AG08396 (cell line): Measurements from ENCODE around the gene STOML1.
A peak's percentile ranks its signal among the peaks of the same experiment; 100 is the strongest.

Experiments
- DNase-seq: peaks from one replicate; pipeline ENCODE4 v3.0.0; 2012; ENCODE audit warnings: low spot score, mixed read lengths

Gene STOML1

DNA sequence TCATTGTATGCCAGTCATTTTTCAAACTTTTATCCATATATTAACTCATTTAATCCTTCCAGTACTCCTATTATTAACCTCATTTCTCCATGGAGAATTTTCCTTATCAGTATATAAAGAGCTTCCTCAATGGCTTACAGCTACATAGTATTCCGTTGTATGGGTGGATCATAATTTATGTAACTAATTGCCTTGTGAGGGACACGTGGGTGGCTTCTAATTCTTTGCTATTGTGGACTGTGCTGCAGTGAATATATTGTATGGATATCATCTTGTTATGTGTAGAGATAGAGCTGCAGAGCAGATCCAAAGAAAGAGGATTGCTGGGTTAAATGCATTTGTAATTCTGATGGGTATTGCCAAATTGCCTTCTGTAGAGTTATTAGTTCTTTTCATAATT, 27.6 kb upstream of the STOML1 start:
- DNase-seq = no peak

DNA sequence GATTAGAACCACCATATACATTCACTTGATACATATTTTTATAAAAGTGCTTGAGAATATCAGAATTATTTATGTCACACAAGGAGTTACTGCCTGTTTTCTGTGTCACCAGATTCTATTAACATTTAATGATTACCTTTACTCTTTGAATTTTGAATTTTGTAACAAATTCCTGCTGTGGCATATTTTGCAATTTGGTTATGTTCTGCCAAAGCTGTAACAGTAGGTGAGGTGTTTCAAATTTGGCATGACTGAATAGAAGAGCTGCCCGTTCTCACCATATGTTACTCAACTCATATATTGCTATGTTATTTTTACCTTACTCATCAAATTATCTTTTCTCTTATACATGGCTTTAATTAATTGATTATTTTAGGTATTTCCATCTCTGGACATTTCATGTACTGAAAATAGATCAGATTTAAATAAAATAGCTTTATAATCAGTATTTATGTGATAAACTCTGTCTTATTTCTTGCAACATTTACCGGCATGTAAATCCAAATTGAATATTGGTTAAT, 21.3 kb upstream of the STOML1 start:
- DNase-seq = no peak

- DNase-seq = no peak
Observed at GRCh38 chr15:74011610-74012009, 19.5 kb upstream of the STOML1 start.

DNA sequence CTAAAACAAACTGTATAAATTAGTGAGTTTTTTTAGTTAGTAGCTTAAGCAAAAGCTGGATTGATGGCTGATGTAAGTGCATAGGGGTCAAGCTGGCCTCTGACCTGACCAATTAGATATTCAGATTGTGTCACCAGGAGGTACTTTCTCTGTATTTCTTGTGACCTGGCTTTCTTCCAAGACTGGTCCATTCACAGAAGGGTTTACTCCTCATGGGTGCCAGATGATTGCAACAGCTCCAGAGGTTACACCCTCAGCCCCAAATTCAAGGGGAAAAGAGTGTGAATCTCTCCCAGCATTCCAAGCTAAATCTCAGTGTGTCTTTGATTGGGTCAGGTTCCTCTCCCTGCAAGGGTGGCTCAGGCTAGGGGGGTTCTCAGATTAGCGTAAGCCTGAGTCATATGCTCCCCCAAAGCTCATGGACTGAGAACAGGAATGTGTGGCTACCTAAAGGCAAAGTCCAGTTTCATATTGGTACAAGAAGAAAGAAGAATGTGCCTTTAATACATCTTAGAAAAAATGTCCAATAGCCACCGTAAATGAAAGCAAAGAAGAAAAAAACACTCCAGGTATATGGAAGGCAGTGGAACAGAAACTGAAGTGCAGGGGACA, 18.9 kb upstream of the STOML1 start:
- peak; percentile 42 for DNase-seq

- DNase-seq = no peak
Observed at GRCh38 chr15:74008901-74009300, 16.8 kb upstream of the STOML1 start.

DNA sequence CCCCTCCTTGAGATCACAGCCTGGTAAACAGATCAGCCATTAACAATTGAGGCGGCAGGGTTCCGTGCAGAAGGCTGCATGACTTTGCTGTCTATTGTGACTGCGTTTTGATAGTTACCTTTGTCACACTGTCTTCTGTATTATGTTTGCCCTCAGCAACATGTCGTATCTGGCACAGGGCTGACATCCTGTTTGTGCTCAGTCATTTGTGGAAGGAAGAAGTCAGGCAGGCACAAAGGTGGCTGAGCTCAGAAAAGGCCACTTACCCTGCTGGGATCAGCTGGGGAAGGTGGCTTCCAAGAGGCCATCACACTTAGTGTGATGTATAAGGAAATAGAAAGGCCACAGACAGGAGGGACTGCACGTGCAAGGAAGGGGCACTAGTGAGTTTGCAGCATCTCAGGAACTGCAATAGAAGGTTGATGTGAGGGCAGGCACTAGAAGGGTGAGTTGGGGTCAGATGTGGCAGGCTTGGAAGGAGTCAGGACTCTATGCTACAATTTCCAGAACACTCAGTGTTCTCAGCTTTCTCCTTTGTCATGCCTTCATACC, 15.8 kb upstream of the STOML1 start:
- no peak for DNase-seq

GRCh38 chr15:74006774-74007639, 14.9 kb upstream of the STOML1 start:
- DNase-seq = no peak

GRCh38 chr15:73997986-73998385, 5.9 kb upstream of the STOML1 start:
- DNase-seq = no peak

- DNase-seq = peak; percentile 69
Observed at GRCh38 chr15:73996939-73997338, 4.8 kb upstream of the STOML1 start.

DNA sequence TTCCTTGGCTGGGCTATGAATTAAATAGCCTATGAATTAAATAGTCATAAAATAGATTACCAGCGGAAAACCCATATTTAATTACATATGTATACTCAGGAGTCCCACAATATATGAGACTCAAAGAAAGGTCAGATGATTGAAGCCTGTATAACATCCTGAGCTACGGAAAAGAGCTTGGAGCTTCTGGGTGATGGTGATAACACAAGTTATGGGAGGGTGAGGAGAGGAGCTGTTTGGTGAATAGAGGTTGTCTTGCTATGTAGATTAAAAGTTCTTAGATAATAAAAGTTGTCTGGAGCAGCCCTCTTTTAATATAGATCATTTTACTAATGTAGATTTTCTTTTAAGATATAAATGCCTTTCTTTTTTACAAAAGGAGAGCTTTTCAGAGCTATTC, 4.2 kb upstream of the STOML1 start:
- DNase-seq = no peak

GRCh38 chr15:73994912-73995622, 3.0 kb upstream of the STOML1 start:
- peak; percentile 36 for DNase-seq

DNA sequence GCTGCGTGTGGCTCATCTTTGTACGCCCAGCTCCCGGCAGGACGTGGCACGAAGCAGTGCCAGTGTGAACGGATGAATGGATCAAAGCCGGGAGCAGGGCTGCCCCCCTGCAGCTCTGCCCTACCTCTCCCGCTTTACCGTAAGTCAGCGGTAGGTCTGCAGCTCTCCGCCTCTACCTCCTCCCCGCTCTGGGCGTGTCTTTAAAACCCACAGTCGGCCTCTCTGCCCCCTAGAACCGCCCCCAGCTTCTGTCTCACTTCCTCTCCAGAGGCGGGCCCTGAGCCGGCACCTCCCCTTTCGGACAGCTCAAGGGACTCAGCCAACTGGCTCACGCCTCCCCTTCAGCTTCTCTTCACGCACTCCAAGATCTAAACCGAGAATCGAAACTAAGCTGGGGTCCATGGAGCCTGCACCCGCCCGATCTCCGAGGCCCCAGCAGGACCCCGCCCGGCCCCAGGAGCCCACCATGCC, 2.4 kb upstream of the STOML1 start, which contains the start of gene PML:
PML (plus strand) TSS at position 304 of the 471 bp plus-strand sequence; CDS start at position 401, 97 bp downstream.
- DNase-seq = peak; percentile 96

DNA sequence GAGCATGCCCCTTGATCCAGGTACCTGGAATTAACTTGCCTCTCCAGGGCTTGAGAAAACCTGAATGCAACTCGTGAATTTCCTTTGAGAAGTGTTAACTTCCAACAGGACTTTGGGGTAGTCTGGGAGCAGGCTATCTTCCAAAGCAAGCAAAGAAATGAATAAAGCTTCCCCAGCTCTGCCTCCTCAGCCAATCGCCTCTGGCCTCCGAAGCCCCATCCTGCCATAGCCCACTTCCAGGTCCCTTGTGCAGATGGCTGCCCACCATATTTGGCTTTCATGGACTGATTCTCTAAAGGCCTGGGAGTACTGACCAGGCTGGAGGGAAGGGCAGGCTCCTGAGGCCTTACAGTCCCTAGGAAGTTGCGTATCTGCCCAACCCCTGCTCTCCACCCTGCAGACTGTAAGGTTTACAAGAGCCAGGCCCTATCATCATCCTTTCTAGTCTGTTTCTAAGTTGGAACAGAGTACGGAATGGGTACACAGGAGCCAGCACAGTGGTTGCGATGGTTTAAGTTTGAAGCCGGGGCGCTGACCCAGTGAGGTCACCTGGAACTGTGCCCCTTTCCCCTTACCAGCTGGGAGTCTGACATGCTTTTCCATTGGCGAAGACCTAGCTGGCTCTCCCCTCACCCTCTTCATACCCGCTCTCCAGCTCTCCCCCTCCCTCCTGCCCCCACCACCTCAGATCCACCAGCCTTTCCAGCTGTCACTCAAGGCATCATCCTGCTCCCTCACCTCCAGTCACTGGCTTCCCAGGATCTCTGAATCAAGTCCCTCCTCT, 1.3 kb upstream of the STOML1 start:
- no peak for DNase-seq

DNA sequence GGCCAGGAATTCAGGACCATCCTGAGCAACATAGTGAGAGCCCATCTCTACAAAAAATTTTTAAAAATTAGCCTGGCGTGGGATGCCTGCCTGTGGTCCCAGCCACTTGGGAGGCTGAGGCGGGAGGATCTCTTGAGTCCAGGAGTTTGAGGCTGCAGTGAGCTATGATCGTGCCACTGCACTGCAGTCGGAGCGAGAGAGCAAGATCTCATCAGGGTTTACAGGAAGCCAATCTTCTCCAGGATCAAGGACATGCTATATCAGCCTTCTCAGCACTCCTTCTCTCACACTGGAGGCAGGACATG, 451 bp upstream of the STOML1 start:
- DNase-seq = no peak

DNA sequence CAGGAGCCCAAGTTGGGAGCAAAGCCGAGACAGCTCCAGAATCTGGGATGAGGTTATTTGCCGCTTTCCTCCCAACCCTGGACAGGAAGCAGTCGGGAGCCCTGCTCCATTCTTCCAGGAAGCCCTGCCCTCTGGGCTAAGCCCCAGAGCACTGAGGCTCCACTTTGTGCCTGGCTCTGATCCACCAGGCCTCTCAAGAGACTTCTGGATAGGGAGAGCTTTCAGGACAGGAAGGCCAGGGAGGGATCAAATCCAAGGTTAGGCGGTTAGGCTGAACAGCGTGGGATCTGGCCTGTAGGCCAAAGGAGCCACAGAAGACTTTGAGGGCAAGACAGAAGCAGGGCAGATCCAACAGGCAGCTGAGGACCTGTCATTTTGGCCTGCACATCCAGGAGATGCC, 835 bp downstream of the STOML1 start:
- peak; percentile 40 for DNase-seq

DNA sequence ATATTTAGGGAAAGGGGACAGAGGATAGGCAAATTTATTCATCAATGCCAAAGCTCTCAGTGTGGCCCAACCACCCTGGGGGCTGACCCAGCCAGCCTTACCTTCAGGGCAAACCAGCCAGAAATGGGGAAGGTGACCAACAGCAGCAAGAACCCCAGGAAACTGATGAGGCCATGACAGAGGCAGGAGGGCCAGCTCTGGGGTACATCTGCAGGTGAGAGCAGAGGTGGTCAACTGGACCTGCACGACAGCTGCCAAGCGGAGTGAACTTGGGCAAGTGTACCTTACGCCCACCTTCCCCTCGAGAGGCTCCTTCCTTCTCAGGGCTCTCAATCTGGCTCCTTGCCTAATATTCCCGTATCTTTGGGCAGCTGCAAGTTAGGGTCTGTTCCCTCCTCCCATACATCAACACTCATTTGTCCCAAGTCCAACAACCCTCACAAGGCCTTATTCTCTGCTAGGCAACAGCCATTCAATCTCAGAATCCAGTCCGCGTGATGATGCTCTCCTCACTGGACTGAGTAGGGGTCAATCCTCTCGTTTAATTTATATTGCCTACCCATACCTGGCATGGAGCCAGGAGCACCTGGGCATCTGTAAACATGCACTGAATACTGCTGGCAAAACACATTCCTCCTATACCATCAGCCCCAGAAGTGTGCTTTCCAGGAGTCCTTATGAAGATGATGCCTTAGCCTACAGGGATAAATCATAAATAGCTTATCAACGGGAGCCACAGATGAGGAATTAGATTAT, 1.7 kb downstream of the STOML1 start:
- DNase-seq = no peak

DNA sequence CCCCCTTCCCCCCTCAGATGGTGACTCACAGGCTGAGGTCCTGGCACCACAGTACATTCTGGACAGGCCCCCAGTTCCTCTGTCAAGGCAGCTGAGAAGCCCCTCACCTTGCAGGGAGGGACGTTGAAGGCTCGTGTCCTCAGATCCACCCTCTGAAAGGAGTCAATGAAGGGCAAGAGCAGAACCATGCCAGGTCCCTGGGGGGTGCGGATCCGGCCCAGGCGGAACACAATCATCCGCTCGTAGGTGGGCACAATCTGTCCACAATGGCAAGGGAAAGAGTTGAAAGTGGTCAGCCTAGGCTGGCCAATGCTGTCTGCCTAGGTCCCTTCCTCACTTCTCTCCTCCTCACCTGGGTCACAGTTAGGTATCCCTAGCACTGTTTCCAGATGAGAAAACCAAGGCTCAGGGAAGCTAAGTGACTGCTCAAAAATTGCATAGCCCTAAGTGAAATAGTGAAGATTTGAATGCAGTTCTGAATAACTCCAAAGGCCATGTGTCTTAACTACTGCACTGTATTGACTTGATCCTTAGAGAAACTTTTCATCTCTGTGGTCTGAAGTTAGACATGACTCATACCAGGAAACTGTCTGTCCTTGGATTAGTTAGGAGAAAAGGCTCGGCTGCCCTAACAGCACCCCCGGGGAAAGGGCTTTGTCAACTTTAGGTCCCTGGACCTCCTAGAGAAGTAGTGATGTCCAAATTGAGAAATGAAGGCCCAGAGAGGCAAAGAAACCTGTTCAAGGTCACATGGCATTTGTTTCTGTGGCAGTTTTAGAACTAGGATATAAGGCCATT, 2.9 kb downstream of the STOML1 start:
- peak; percentile 78 for DNase-seq

- no peak for DNase-seq
Observed at GRCh38 chr15:73988445-73988969, 3.6 kb downstream of the STOML1 start.

DNA sequence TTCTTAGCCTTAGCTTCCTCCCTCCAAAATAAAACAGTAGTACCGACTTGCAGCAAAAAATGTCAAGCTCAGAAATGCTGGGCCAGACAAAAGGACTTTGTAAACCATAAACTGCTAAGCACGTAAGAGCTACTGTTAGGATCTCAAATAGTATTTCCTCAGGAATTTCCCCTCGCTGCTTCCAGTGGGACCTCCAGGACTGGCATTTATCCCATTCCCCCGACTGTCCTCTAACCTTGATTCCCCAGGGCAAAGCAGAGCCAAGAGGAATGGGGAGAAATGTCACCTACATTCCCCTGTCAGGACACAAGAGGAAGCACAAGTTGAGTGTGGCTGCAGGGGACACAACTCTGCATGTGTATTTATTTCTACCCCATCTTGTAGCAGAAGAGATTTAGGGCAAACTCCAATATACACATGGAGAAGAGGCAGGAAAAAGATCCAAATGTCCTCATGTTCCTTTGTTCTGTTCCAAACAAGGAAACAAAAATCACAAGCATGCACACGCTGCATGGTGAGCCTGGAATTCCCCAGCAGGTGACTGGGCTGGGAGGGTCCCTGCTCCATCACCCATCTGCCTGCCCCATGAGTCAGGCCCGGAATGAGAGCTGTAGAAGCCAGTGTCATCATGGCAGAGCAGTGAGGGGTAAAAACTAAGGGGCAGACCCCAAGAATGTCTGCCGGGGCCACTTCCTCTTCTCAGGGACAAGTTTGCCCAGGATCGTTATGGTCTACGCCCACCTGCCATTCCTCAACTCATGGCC, 4.2 kb downstream of the STOML1 start:
- no peak for DNase-seq
